ENCODE measurements around the gene RFC2.

Gene RFC2

DNA sequence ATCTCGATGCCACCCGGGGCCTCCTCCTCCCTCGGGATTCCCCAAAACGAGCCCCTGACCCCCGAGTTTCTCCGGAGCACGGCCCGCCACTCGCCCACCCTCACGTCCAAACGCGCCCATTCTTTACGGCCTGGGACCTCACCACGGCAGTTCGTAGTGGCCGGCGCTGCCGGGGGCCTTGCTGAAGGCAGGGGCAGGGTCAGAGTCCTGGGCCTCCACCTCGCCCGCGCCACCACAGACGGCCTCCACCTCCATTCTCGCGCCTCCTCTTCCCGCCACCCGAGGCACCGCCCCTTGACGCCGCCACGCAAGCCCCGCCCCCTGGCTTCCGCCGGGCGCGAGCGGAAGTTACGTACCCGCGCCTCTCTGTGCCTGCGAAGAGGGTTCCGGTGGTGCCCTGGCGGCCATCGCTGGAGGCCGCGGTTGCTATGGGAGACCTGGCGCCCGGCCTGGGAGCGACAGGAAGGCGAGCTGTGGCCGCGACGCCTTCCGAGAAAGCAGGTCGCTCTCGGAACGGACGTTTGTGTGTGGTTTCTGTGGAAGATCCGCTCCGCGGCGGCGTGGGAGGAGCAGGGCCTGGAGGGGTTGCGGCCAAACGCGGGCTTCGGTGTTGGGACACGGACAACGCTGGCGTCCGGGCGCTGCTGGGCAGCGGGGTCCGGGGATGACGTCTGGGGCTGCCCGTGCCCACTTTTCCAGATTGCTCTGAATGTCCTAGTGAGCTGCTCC lies at the start of gene RFC2:
RFC2 (minus strand) TSS at position 271 of the 729 bp plus-strand sequence; CDS start at position 255, 16 bp downstream.
- Mint-ChIP-seq H3K4me3 (peak within 1 kb of the TSS; percentile 96), H3K36me3 (ENCODE audit: low read depth) (peaks cover 31% of the 10 kb centered on the region), H3K27ac (peak within 1 kb of the TSS; percentile 99), H3K9me3 (no peaks in the 10 kb centered on the region), H3K4me1 (peaks cover 30% of the 10 kb centered on the region), H3K27me3 (ENCODE audit: low read depth, poor library complexity) (no peaks in the 10 kb centered on the region)
- peak; percentile 99 for DNase-seq
- TF ChIP-seq, protein P1, sequence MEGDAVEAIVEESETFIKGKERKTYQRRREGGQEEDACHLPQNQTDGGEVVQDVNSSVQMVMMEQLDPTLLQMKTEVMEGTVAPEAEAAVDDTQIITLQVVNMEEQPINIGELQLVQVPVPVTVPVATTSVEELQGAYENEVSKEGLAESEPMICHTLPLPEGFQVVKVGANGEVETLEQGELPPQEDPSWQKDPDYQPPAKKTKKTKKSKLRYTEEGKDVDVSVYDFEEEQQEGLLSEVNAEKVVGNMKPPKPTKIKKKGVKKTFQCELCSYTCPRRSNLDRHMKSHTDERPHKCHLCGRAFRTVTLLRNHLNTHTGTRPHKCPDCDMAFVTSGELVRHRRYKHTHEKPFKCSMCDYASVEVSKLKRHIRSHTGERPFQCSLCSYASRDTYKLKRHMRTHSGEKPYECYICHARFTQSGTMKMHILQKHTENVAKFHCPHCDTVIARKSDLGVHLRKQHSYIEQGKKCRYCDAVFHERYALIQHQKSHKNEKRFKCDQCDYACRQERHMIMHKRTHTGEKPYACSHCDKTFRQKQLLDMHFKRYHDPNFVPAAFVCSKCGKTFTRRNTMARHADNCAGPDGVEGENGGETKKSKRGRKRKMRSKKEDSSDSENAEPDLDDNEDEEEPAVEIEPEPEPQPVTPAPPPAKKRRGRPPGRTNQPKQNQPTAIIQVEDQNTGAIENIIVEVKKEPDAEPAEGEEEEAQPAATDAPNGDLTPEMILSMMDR (IDR thresholded peaks at IDR 0.05): no peak

GRCh38 chr7:74302745-74303221 lies 48.6 kb upstream of the RFC2 start:
- no peaks in the 10 kb centered on the region for H3K36me3 Mint-ChIP-seq (ENCODE audit: low read depth)
- peaks cover 20% of the 10 kb centered on the region for H3K4me1 Mint-ChIP-seq
- no peak for DNase-seq
- H3K27ac Mint-ChIP-seq: no peak overlapping the region
- no peak overlapping the region for H3K4me3 Mint-ChIP-seq
- peaks cover 3% of the 10 kb centered on the region for H3K27me3 Mint-ChIP-seq (ENCODE audit: low read depth, poor library complexity)
- H3K9me3 Mint-ChIP-seq: no peaks in the 10 kb centered on the region
- TF ChIP-seq, protein P1 (IDR thresholded peaks at IDR 0.05): no peak

- peaks cover 3% of the 10 kb centered on the region for H3K9me3 Mint-ChIP-seq
- H3K4me3 Mint-ChIP-seq: no peak overlapping the region
- TF ChIP-seq, protein P1 (IDR thresholded peaks at IDR 0.05): no peak
- no peak for DNase-seq
- H3K27me3 Mint-ChIP-seq (ENCODE audit: low read depth, poor library complexity): peaks cover 3% of the 10 kb centered on the region
- H3K27ac Mint-ChIP-seq: no peak overlapping the region
- peaks cover 7% of the 10 kb centered on the region for H3K36me3 Mint-ChIP-seq (ENCODE audit: low read depth)
- peaks cover 7% of the 10 kb centered on the region for H3K4me1 Mint-ChIP-seq
These were observed 46.7 kb upstream of the RFC2 start for GRCh38 chr7:74300926-74301325.

GRCh38 chr7:74299401-74299800 lies 45.2 kb upstream of the RFC2 start:
- DNase-seq: no peak
- H3K9me3 Mint-ChIP-seq: peaks cover 8% of the 10 kb centered on the region

DNA sequence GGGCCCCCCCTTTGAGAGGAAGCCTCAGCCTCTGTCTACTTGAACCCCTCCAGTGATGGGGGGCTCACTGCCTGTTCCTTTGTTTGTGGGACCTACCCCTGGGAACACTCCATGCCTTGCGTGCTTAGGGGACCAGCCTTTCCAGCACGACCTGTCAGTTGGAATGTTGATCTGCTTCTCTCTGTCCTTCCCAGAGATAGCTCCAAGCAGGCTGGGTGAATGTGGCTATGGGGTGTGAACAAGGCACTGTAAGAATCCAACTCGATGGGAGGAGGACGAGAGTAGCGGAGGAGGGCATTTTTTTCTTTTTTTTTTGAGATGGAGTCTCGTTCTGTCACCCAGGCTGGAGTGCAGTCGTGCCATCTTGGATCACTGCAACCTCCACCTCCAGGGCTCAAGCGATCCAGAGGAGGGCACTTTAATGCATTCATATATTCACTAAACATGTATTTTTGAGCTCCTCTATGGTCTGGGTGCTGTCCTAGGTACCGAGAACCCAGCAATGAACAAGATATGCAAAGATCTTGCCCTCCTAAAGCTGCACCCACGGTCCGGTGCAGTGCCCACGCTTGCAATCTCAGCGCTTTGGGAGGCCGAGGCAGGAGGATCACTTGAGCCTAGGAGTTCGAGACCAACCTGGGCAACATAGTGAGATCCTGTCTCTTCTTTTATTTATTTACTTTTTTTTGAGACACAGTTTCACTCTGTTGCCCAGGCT lies 43.5 kb upstream of the RFC2 start:
- Mint-ChIP-seq H3K4me1 (peaks cover 27% of the 10 kb centered on the region), H3K27ac (no peak overlapping the region), H3K9me3 (peaks cover 8% of the 10 kb centered on the region), H3K27me3 (ENCODE audit: low read depth, poor library complexity) (peaks cover 3% of the 10 kb centered on the region), H3K4me3 (no peak overlapping the region), H3K36me3 (ENCODE audit: low read depth) (peaks cover 22% of the 10 kb centered on the region)
- TF ChIP-seq, protein P1 (IDR thresholded peaks at IDR 0.05): no peak
- DNase-seq: no peak

More at GRCh38 chr7:74299401-74299800, 45.2 kb upstream of the RFC2 start:
- Mint-ChIP-seq H3K36me3 (ENCODE audit: low read depth) (peaks cover 18% of the 10 kb centered on the region), H3K27ac (no peak overlapping the region), H3K4me3 (no peak overlapping the region), H3K4me1 (peaks cover 18% of the 10 kb centered on the region), H3K27me3 (ENCODE audit: low read depth, poor library complexity) (peaks cover 3% of the 10 kb centered on the region)
- TF ChIP-seq, protein P1 (IDR thresholded peaks at IDR 0.05): no peak

All from nephron progenitor cell (in vitro differentiated cells).